Transverse colon (tissue), 4 donors: ENCODE data around the gene AK4.

Experiments used
- CTCF ChIP-seq, 5 experiments: fragments of 200-600 bp in 3 of 5; fragments of 450-650 bp in 2 of 5; sonication (generic) in 3 of 5; IDR thresholded peaks; 1 replicate in 2 of 5; 2 replicates in 3 of 5; pipeline ENCODE4 v1.5.1; 2016 to 2017; ENCODE audit warnings: antibody characterized with exemption in 5 of 5, inconsistent platforms in 3 of 5, mild to moderate bottlenecking in 2 of 5, moderate library complexity in 1 of 5
- EP300 ChIP-seq: sonication (generic); formaldehyde crosslinking; IDR thresholded peaks from one replicate; pipeline ENCODE4 v1.6.1; 2017; ENCODE audit warnings: antibody characterized with exemption, low read depth
- POLR2A ChIP-seq: fragments of 450-650 bp; IDR thresholded peaks from one replicate; pipeline ENCODE4 v1.6.1; 2016; ENCODE audit warnings: antibody characterized with exemption, mild to moderate bottlenecking, moderate library complexity
- POLR2AphosphoS5 ChIP-seq, 3 donors: sonication (generic); formaldehyde crosslinking; IDR thresholded peaks; one replicate each; pipeline ENCODE4 v1.6.1; 2016; ENCODE audit warnings: antibody characterized with exemption in 3 of 3

DNA sequence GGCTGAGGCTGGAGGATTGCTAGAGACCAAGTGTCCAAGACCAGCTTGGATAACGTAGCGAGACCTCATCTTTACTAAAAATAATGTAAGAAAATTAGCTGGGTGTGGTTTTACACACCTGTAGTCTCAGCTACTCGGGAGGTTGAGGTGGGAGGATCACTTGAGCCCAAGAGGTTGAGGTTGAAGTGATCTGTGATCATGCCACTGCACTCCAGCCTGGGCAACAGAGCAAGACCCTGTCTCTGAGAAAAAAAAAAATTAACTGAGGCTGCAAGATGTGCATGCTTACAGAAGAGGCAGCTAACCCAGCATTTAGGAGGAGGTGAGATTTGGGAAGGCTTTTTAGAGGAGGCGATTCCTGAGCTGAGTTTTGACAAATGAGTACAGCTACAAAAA lies 9.5 kb downstream of the AK4 start:
- TF ChIP-seq POLR2A (no peak), POLR2AphosphoS5 (IDR thresholded peaks at IDR 0.05) (no peak), CTCF (IDR thresholded peaks at IDR 0.05) (no peak), EP300 (no peak)
